ENCODE results near the gene MOSPD3. TPM values are rescaled to one million over a fixed set of nuclear protein-coding genes. Genes with fewer than 3 reads are reported as not detected.

Gene MOSPD3
- total RNA-seq, 1 donor from 2014 or later, result 3.0 TPM

- Mint-ChIP-seq H3K27me3 (ENCODE audit: insufficient read depth, low read depth) (peaks cover 7% of the 10 kb centered on the region), H3K4me3 (no peak overlapping the region), H3K4me1 (peaks cover 46% of the 10 kb centered on the region), H3K36me3 (peaks cover 2% of the 10 kb centered on the region), H3K27ac (no peak overlapping the region), H3K9me3 (no peaks in the 10 kb centered on the region)
- Histone ChIP-seq H3K9me3 (ENCODE audit: low read depth) (no peaks in the 10 kb centered on the region), H3F3A (ENCODE audit: low read depth) (peaks cover 19% of the 10 kb centered on the region), H3K27ac (no peak overlapping the region), H3K4me3 (no peak overlapping the region), H4K20me1 (ENCODE audit: low read depth) (peaks cover 6% of the 10 kb centered on the region), H3K4me2 (peak overlapping the region; percentile 90), H3K9ac (no peak overlapping the region), H3K36me3 (no peaks in the 10 kb centered on the region), H3K27me3 (peaks cover 16% of the 10 kb centered on the region), H3K4me1 (peaks cover 16% of the 10 kb centered on the region), H2AFZ (replicated peaks) (no peak overlapping the region), H3K79me2 (ENCODE audit: low read depth) (no peaks in the 10 kb centered on the region)
- TF ChIP-seq EZH2 (IDR thresholded peaks at IDR 0.05) (no peak), EZH2phosphoT487 (IDR thresholded peaks at IDR 0.05) (no peak), CTCF (IDR thresholded peaks at IDR 0.05) (no peak)
- DNase-seq (ENCODE audit: low spot score), result peak; percentile 38
Observed at GRCh38 chr7:100570954-100571828, 41.1 kb upstream of the MOSPD3 start.

GRCh38 chr7:100571829-100572116 is 40.6 kb upstream of the MOSPD3 start:
- peaks cover 6% of the 10 kb centered on the region for H3K36me3 Mint-ChIP-seq
- no peaks in the 10 kb centered on the region for H3K9me3 Mint-ChIP-seq
- peaks cover 40% of the 10 kb centered on the region for H3K4me1 Mint-ChIP-seq
- Histone ChIP-seq H3K4me3 (no peak overlapping the region), H3K36me3 (no peaks in the 10 kb centered on the region), H3F3A (ENCODE audit: low read depth) (peaks cover 19% of the 10 kb centered on the region), H3K4me2 (no peak overlapping the region), H3K27me3 (peaks cover 16% of the 10 kb centered on the region), H3K9ac (no peak overlapping the region), H3K79me2 (ENCODE audit: low read depth) (no peaks in the 10 kb centered on the region), H3K4me1 (peaks cover 16% of the 10 kb centered on the region), H4K20me1 (ENCODE audit: low read depth) (peaks cover 6% of the 10 kb centered on the region), H3K27ac (no peak overlapping the region), H3K9me3 (ENCODE audit: low read depth) (no peaks in the 10 kb centered on the region), H2AFZ (replicated peaks) (no peak overlapping the region)
- H3K27ac Mint-ChIP-seq, result peak overlapping the region; percentile 14
- TF ChIP-seq CTCF (IDR thresholded peaks at IDR 0.05) (no peak), EZH2phosphoT487 (IDR thresholded peaks at IDR 0.05) (no peak), EZH2 (IDR thresholded peaks at IDR 0.05) (no peak)
- H3K4me3 Mint-ChIP-seq, result peak overlapping the region; percentile 72
- peaks cover 7% of the 10 kb centered on the region for H3K27me3 Mint-ChIP-seq (ENCODE audit: insufficient read depth, low read depth)
- DNase-seq (ENCODE audit: low spot score), result no peak

- H3K36me3 Mint-ChIP-seq, result peaks cover 6% of the 10 kb centered on the region
- Histone ChIP-seq H3K36me3 (no peaks in the 10 kb centered on the region), H3K4me3 (no peak overlapping the region), H3K79me2 (ENCODE audit: low read depth) (no peaks in the 10 kb centered on the region), H2AFZ (replicated peaks) (no peak overlapping the region), H3K9ac (no peak overlapping the region), H3F3A (ENCODE audit: low read depth) (peaks cover 19% of the 10 kb centered on the region), H3K27ac (no peak overlapping the region), H3K4me1 (peaks cover 16% of the 10 kb centered on the region), H3K27me3 (peaks cover 16% of the 10 kb centered on the region), H3K4me2 (no peak overlapping the region), H4K20me1 (ENCODE audit: low read depth) (peaks cover 6% of the 10 kb centered on the region), H3K9me3 (ENCODE audit: low read depth) (no peaks in the 10 kb centered on the region)
- H3K9me3 Mint-ChIP-seq, result no peaks in the 10 kb centered on the region
- DNase-seq (ENCODE audit: low spot score), result no peak
- no peak for TF ChIP-seq CTCF (IDR thresholded peaks at IDR 0.05)
- TF ChIP-seq EZH2 (IDR thresholded peaks at IDR 0.05), result no peak
- TF ChIP-seq EZH2phosphoT487 (IDR thresholded peaks at IDR 0.05), result no peak
- peaks cover 7% of the 10 kb centered on the region for H3K27me3 Mint-ChIP-seq (ENCODE audit: insufficient read depth, low read depth)
- peak overlapping the region; percentile 14 for H3K27ac Mint-ChIP-seq
- peak overlapping the region; percentile 72 for H3K4me3 Mint-ChIP-seq
- H3K4me1 Mint-ChIP-seq, result peaks cover 33% of the 10 kb centered on the region
Observed at GRCh38 chr7:100572281-100572948, 39.9 kb upstream of the MOSPD3 start.
